ENCODE data around the gene CHAT.

- TF ChIP-seq CTCF (IDR thresholded peaks at IDR 0.05; ENCODE audit: low read length) (no peak), EZH2 (optimal IDR thresholded peaks at IDR 0.05; ENCODE audit: low read depth, low read length) (no peak), EZH2phosphoT487 (IDR thresholded peaks at IDR 0.05; ENCODE audit: low read length) (no peak)
Observed at GRCh38 chr10:49619613-49620012, 5.8 kb downstream of the CHAT start.
